Esophagus squamous epithelium (tissue), 4 donors: ENCODE results near the gene GMPR2.
"Not testable (repeated sequence)": the region's sequence is repeated elsewhere in the genome, so short reads cannot be mapped to it uniquely, and the experiment has no call there.

Source experiments
- CTCF ChIP-seq, 6 experiments: fragments of 450-650 bp in 4 of 6; fragments of 200-600 bp in 2 of 6; sonication (generic) in 2 of 6; IDR thresholded peaks; one replicate each; pipeline ENCODE4 v1.5.1; 2016 to 2019; ENCODE audit warnings: antibody characterized with exemption in 6 of 6, mild to moderate bottlenecking in 4 of 6, moderate library complexity in 4 of 6
- POLR2A ChIP-seq, 4 donors: fragments of 450-650 bp; IDR thresholded peaks; one replicate each; pipeline ENCODE4 v1.6.1; 2017; ENCODE audit warnings: antibody characterized with exemption in 4 of 4, mild to moderate bottlenecking in 4 of 4, moderate library complexity in 3 of 4

GRCh38 chr14:24222987-24223386, 9.7 kb upstream of the GMPR2 start:
- not testable (repeated sequence) for TF ChIP-seq POLR2A, CTCF (IDR thresholded peaks at IDR 0.05)
